ENCODE data around the gene HDGFL2. TPM values are rescaled to one million over a fixed set of nuclear protein-coding genes. Genes with fewer than 3 reads are reported as not detected.

The HDGFL2 gene
- total RNA-seq, 1 donor from 2014 or later, result 92.6 TPM

GRCh38 chr19:4491446-4491845 is 19.3 kb downstream of the HDGFL2 start:
- Mint-ChIP-seq H3K27ac (no peak overlapping the region), H3K9me3 (ENCODE audit: low read depth) (no peaks in the 10 kb centered on the region), H3K36me3 (ENCODE audit: insufficient read depth) (peaks cover 14% of the 10 kb centered on the region), H3K27me3 (no peaks in the 10 kb centered on the region), H3K4me1 (ENCODE audit: low read depth) (no peaks in the 10 kb centered on the region), H3K4me3 (ENCODE audit: low read depth) (no peak overlapping the region)
- no peak for DNase-seq (ENCODE audit: low spot score, unreplicated experiment)
- TF ChIP-seq CTCF (IDR thresholded peaks at IDR 0.05; ENCODE audit: unreplicated experiment), result no peak

GRCh38 chr19:4492337-4493103 is 20.4 kb downstream of the HDGFL2 start:
- Mint-ChIP-seq H3K36me3 (ENCODE audit: insufficient read depth) (peaks cover 12% of the 10 kb centered on the region), H3K9me3 (ENCODE audit: low read depth) (no peaks in the 10 kb centered on the region), H3K27me3 (no peaks in the 10 kb centered on the region), H3K4me1 (ENCODE audit: low read depth) (no peaks in the 10 kb centered on the region), H3K27ac (no peak overlapping the region), H3K4me3 (ENCODE audit: low read depth) (no peak overlapping the region)
- no peak for DNase-seq (ENCODE audit: low spot score, unreplicated experiment)
- no peak for TF ChIP-seq CTCF (IDR thresholded peaks at IDR 0.05; ENCODE audit: unreplicated experiment)

- peaks cover 12% of the 10 kb centered on the region for H3K36me3 Mint-ChIP-seq (ENCODE audit: insufficient read depth)
These were observed 21.2 kb downstream of the HDGFL2 start for GRCh38 chr19:4493104-4493928.

GRCh38 chr19:4493929-4494690 is 22.0 kb downstream of the HDGFL2 start:
- no peaks in the 10 kb centered on the region for H3K27me3 Mint-ChIP-seq
- peaks cover 10% of the 10 kb centered on the region for H3K36me3 Mint-ChIP-seq (ENCODE audit: insufficient read depth)
- H3K4me3 Mint-ChIP-seq (ENCODE audit: low read depth), result no peak overlapping the region
- H3K9me3 Mint-ChIP-seq (ENCODE audit: low read depth), result no peaks in the 10 kb centered on the region
- no peak for DNase-seq (ENCODE audit: low spot score, unreplicated experiment)
- H3K4me1 Mint-ChIP-seq (ENCODE audit: low read depth), result no peaks in the 10 kb centered on the region
- H3K27ac Mint-ChIP-seq, result no peak overlapping the region
- no peak for TF ChIP-seq CTCF (IDR thresholded peaks at IDR 0.05; ENCODE audit: unreplicated experiment)

More at GRCh38 chr19:4493104-4493928, 21.2 kb downstream of the HDGFL2 start:
- Mint-ChIP-seq H3K9me3 (ENCODE audit: low read depth) (no peaks in the 10 kb centered on the region), H3K27me3 (no peaks in the 10 kb centered on the region), H3K4me1 (ENCODE audit: low read depth) (no peaks in the 10 kb centered on the region), H3K4me3 (ENCODE audit: low read depth) (no peak overlapping the region), H3K27ac (no peak overlapping the region)
- TF ChIP-seq CTCF (IDR thresholded peaks at IDR 0.05; ENCODE audit: unreplicated experiment), result no peak
- DNase-seq (ENCODE audit: low spot score, unreplicated experiment), result no peak

- no peak for TF ChIP-seq CTCF (IDR thresholded peaks at IDR 0.05; ENCODE audit: unreplicated experiment)
- Mint-ChIP-seq H3K4me3 (ENCODE audit: low read depth) (no peak overlapping the region), H3K9me3 (ENCODE audit: low read depth) (no peaks in the 10 kb centered on the region), H3K4me1 (ENCODE audit: low read depth) (no peaks in the 10 kb centered on the region), H3K36me3 (ENCODE audit: insufficient read depth) (peaks cover 9% of the 10 kb centered on the region), H3K27ac (no peak overlapping the region), H3K27me3 (no peaks in the 10 kb centered on the region)
- DNase-seq (ENCODE audit: low spot score, unreplicated experiment), result no peak
These were observed 22.6 kb downstream of the HDGFL2 start for GRCh38 chr19:4494691-4495064.
